HG02973 (cell line): ENCODE measurements around the gene MTHFD2L.

Experiments used
- ATAC-seq: cut with Tn5 transposase; IDR thresholded peaks from one replicate; pipeline ENCODE4 v1.9.1; 2021; ENCODE audit warnings: moderate library complexity; ENCODE audit not compliant: unreplicated experiment

The MTHFD2L gene

DNA sequence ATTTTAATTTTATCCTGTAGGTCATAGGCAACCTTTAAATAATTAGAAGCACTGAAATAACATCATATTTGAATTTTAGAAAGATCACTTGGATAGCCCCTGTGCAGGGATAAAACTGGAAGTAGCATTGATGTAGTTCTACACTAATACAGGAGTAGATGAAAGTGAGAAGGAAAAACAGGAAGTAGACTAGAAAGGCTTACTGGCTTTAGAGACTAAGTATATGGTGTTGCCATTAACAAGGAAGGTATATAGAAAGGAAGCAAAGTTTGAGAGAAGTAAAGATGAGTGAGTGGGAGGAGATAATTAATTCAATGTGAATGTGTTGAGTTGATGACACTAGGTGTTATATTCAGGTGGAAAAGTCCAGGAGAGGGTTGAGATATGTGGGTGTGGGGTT lies 77.2 kb downstream of the MTHFD2L start:
- ATAC-seq = peak; percentile 59

DNA sequence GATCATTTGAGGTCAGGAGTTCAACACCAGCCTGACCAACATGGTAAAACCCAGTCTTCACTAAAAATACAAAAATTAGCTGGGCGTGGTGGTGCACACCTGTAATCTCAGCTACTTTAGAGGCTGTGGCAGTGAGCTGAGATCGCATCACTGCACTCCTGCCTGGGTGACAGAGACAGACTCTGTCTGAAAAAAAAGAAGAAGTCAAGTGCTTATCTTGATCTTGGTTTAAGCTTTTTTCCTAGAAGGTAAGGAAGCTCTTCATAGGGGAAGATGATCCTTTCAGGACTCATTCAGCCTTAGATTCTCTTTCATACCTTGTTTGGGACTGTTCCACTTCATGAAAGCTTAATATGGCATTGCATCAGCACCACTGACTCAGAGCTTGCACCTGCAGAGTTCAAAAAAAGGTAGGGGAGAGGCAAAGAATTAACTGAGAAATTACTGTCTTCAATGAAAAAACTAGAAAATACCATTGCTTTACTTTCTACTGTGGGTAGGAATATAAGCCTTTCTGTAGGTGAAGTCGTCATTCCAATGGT lies 79.6 kb downstream of the MTHFD2L start:
- no peak for ATAC-seq

DNA sequence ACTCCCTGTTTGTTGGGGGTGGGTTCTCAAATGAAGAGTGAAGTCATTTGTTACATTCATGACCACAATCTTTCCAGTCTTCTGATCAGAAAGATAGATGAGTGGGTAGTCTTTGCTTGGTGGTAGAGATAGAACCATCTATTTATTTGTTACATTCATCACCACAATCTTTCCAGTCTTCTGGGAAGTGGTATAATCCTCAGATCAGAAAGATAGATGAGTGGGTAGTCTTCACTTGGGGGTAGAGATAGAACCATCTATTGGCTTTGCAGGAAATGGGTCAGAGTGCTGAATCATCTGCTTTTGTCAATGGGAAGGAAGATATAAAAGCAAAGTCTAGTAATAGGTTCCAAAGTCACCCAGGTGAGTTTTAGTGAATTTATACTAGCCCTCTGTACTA lies 86.1 kb downstream of the MTHFD2L start:
- ATAC-seq = no peak

DNA sequence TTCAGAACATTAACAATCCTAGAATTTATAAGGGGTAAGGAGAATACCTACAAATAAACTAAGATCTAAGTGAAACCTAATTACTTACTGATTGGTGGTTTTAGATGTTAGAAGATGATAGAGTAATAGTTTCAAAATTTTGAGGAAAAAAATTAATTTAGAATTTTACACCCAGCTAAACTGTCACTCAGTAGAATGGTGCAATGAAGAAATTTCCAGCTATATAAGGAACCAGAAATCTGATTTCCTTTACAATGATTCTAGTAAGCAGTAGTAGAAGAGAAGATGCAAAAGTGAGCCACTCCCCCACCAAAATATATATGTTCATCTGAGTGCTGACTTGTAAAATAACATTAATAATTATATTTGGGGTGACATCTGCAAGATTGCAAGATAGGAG lies 95.0 kb downstream of the MTHFD2L start:
- no peak for ATAC-seq

DNA sequence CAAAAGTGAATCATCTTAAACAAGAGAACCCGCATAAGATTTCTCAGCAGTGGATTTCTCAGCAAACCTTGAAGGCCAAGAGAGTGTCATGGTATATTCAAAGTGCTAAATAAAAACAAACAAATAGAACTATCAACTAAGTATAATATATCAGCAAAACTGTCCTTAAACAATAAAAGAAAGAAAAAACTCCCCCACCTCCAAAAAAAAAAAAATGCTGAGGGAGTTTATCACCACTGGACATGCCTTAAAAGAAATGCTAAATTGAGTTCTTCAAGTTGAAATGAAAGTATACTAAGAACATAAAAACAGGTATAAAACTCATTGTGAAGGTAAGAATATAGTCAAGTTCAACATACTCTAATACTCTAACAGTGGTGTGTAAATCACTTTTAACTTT lies 96.5 kb downstream of the MTHFD2L start:
- ATAC-seq = no peak

DNA sequence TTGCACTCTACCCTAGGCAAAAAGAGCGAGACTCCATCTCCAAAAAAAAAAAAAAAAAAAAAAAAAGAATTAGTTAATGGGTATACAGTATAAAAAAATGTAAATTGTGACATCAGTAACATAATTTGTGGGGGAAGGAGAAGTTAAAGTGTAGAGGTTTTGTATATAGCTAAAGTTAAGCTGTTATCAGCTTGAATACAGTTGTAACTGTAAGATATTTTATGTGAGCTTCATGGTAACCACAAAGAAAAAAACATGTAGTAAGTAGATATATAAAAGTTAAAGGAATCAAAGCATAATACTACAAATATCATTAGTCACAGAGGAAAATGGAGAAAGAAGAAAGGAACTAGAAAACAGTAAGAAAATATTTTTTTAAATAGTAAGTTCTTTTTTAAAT lies 97.2 kb downstream of the MTHFD2L start:
- no peak for ATAC-seq

DNA sequence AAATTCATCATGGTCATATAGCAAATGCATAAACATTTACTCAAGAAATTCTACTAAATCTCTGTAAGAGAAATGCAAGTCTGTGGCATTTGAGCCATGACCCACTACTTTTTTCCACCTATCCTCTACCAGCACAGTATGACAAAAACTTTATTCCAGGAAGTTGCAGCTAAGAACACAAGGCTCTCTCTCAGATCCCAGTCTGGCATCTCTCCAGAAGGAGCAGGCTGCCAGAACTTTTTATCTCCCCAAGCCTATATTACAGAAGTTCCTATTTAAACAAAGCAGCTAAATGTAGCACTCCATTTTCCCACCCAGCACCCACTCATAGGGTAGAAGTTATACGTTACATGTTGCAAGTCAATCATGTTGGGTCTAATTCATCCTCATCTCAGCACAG lies 101.0 kb downstream of the MTHFD2L start:
- no peak for ATAC-seq

DNA sequence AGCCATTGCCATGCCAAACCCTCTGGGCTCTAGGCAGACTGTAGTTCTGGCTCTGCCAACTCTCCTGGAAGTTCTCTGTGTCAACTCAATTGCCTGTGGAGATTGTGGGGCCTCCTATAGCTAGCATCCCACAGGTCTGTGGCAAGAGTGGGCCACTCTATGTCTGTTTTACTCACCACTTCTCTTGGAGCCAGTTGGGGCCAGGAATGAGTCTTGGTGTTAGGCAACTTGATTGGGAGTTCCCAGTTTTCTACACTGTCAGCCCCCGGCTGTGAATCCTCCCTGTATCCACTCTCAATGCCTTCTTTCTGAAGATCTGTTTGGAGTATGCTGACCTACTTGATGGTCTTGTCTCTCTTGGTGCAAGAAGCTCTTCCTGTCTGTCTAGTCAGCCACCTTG lies 102.1 kb downstream of the MTHFD2L start:
- ATAC-seq = no peak

DNA sequence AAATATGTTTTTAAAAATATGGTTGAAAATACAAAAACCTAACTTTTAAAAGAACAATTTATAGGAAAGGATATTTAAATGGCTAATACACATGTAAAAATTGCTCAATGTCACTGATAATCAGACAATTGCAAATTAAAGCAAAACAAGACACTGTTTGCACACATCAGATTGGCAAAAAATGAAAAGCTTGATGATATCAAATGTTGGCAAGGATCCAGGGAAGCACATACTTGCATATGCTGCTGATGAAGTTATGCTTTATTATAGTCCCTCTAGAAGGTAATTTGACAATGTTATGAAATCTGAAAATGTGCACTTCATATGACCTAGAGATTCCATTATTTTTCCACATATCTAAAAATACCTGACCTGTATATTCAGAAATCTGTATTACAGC lies 104.6 kb downstream of the MTHFD2L start:
- no peak for ATAC-seq

DNA sequence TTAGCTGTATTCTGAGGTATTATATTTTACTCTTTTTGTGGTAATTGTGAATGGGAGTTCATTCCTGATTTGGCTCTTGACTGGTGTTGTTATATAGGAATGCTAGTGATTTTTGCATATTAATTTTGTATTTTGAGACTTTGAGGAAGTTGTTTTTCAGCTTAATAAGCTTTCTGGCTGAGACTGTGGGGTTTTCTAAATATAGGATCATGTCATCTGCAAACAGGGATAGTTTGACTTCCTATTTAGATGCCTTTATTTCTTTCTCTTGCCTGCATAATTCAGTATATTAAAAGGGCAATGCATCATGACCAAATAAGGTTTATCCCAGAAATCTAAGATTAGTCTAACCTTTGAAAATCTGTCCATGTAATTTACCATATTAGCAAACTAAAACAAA lies 105.6 kb downstream of the MTHFD2L start:
- ATAC-seq = no peak

DNA sequence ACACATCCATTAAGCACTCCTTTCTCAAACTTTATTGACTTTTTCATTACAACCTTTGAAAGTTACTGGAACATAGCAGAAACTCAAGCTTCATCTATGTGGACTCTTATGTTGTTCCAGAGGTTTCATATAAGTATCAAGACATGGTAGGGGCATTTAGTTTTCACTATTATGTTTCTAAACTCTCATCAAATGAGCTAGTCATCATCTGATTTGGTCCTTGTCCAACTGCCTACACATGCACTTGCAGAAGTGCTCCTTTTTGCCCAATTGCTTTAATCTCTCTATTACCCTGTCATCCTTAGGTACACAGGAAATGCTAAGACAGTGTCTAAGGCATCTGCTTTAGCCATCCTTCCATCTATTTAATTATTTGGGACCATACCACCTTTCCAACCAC lies 108.2 kb downstream of the MTHFD2L start:
- ATAC-seq = no peak

DNA sequence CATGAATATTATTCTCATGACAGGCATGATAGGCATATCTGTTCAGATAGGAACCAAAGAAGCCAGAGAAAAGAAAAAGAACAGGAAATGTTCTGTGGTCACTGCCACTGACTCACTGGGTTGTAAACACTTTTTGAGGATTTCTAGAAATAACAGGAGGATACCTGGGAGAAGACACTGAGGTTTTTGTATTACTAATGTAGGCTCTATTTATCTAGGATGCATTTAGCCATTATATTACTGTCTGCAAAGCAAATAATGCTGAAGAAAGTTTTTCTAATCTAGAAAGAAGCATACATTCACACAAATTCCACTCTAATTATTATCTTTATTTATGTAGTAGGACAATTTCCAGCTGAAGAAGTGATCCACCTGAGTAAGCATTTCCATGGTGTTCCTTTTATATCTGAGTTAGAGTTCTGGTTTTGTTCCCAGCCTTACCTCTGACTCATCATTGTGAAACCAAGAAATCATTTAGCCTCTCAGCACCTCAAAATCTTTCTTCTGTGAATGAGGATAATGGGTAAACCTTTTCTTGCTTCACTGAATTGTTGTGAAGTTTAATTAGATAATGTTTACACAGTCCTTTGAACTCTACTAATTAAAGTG lies 110.2 kb downstream of the MTHFD2L start:
- no peak for ATAC-seq

DNA sequence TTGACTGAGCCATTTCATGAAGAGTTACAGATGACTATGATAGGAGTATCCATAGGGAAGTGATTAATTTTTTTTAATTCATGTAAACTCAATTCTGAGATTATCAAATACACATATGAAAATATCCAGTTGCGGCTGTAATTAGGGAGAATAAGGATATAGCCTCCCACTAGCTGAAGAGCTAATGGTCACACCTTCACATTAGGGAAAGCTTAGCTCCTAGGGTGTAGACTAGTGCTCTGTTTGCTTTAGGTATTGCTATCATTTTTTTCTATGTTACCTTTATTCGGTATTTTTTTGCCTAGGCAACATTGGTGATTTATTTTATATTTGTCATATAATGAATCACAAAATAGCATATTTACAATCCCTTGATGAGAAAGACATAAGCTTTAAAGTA lies 110.7 kb downstream of the MTHFD2L start:
- ATAC-seq = no peak

DNA sequence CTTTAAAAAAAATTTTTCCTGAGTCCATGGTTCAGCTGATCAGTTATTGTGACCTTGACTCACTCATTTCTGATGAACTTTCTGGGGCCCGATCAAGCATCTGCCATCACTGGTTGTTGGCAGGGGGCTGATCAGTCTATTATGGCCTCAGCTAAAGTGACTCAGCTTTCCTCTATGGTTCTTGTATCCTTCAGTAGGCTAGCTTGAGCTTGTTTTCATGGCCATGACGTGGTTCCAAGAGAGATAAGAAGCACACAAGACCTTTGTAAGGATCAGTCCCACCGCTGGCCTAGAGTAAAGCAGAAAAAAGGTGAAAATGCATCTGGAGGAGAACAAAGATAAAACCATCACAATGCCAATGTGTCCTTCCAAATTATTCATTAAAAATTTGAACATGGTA lies 120.6 kb downstream of the MTHFD2L start:
- no peak for ATAC-seq

DNA sequence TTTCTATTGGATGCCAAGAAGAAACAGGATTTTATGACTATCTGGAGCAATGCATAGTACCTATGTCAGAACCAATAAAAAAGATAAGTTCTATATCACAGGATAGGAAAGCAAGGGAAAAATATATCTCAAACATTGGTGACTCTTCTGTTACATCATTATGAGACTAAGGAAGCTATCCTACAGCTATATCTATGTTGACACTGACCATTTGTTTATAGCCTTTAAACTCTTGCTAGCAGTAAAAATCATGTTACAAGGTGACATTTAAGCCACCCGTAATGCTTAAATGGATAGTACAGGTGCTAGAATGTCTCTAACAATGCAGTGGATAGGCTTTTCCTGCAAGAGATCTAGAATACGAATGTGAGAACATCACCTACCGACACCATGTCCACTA lies 121.8 kb downstream of the MTHFD2L start:
- no peak for ATAC-seq

DNA sequence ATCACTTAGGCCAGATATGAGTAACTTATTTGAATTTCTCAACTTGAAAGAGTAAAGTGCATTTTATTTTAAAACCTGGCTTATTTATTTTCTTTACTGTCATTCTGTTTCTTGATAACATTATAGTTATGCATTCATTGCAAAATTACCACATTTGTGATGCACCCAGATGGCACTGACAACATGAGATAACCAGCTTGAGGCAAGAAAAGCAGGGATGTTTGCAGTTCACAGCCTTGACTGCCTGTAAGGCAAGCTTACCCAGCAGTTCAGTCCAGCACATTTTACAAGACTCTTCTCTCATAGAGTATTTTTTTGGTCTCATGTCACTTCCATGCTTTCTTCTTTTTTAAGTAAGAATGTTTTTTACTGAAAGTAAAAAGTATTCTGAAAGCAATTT lies 125.0 kb downstream of the MTHFD2L start:
- no peak for ATAC-seq

DNA sequence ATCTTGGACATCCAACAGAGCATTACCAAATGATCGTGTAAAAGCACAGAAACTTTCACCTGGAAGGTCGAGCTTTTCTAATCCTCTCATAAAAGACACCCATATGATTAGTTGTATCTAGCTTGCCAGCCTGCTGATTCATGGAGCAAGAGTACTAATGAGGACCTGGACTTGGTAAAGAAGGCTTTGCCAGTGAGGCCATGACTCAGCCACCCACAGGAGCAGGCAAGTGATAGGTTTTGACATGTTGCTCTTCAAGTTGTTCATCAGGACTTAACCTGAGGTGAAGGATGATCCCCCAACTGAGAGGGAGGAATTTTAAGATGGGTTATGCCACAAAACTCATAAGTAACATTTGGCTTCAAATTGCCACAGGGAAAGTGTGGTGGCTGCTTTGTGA lies 125.7 kb downstream of the MTHFD2L start:
- ATAC-seq = no peak

DNA sequence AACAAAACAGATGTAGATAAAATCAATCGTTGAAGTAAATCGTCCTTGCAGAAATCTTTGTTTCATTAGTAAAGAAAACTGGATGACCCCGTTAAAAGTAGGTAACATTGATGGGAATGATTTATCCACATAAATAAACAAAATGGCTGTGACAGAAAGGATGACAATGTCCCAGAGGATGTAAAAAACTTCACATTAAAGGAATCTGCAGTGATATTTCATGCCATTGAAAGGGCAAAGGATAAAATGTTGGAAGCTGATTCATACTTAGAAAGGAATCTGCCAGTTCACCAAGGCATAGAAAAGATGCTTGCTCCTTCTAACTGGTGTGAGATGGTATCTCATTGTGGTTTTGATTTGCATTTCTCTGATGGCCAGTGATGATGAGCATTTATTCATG lies 126.1 kb downstream of the MTHFD2L start:
- no peak for ATAC-seq

DNA sequence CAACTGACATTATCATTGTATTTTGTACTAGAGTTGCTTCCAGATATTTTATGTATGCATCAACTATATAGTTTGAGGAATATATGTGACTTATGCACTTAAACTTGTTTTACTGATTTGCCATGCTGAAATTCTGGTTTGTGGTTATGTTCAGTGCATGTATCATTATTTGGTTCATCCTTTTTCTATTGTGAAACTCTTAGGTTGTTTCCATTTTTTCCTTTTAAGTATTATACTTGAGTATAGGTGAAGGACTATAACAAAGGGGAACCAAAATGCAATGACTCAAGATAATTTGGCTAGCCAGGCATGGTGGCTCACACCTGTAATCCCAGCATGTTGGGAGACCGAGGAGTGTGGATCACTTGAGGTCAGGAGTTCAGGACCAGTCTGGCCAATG lies 129.2 kb downstream of the MTHFD2L start:
- no peak for ATAC-seq

DNA sequence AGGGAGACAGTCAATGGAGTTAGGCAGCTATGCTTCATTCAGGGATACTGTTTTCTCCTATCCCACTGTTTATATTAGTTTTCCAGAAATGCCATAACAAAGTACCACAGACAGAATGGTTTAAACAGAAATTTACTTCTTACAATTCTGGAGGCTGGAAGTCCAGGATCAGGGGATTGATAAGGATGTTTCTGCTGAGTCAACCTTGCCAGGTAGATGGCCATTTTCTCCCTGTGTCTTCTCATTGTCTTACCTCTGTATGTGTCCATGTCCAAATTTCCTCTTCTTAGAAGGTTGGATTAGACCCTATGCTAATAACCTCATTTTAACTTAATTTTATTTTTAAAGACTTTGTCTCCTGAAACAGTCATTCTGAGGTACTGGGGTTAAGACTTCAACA lies 129.9 kb downstream of the MTHFD2L start:
- ATAC-seq = no peak

DNA sequence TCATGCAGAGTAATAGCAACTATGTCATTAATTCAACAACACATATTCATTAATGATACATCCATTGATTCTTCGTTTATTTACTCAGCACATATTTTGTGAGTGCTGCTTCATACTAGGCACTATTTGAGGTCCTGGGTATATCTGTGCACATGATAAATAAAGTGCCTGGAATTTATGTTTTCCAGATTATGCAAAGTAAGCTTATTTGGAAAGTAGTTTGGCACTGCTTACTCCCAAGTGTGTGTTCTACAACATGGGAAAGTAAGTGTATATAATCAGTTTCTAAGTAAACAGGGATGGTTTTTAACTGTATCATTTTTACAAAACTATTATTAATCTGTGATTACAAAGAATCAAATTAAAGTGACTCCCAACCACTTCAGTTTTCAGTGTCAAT lies 133.6 kb downstream of the MTHFD2L start:
- ATAC-seq = no peak

DNA sequence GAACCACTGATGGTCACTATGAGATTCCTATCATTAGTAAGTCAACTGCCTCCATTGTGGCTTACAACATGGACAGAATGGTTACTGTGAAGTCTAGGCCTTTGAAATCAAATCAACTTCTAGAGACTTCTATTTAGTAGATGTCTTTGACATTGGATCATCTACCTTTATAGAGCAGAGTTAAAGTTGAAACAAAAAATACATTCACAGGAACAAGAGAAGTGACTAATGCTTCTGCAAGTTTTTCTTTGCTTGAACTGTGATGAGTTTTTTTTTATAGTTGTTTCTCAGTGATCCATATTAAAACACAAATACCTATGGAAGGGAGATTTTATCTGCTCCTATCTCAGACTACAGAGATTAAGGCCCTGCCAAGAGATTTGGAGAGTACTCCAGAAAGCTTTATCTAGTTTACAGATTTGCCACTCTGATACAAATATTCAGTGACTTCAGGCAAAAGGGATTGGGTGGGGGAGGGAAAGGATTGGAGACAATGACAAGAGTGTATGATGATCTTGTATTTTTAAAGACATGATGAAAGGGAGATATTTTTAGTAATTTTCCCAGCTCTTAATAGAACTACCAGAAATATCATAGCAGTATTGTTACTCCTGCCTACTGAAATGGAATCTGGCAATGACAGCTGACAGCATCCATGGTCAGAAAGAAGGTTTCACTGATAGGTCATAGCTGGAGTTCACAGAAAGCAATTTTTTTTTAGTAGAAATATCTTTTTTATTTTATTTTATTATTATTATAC lies 134.4 kb downstream of the MTHFD2L start:
- no peak for ATAC-seq

DNA sequence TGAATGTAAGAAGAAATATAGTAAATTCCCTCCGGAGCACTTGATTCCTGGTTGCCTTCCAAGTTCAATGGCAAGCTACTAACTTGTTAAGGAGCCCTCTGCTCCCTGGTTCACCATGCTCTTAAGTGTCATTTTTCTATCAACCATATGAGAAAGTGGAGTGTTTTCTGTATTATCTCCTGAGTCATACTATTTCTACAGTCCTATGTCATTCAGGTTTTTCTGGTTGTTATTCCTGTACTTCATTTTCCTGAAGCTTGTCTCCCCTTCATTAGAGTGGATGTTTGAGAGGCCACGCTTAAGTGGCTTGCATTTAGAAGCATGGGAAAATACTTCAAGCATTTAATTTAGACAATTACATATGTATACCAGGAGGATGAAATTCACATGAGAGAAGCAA lies 135.6 kb downstream of the MTHFD2L start:
- no peak for ATAC-seq
